ENCODE results near the gene MED26.
"Not testable (repeated sequence)": the region's sequence is repeated elsewhere in the genome, so short reads cannot be mapped to it uniquely, and the experiment has no call there.

The MED26 gene

GRCh38 chr19:16571822-16572331, 56.1 kb downstream of the MED26 start:
- peak in 1 of 2 experiments; percentile 37 for DNase-seq

- DNase-seq = peak; percentile 50 to 64
Observed at GRCh38 chr19:16571283-16571682, 56.7 kb downstream of the MED26 start.

GRCh38 chr19:16569609-16570320, 58.2 kb downstream of the MED26 start:
- DNase-seq = no peak

- DNase-seq = no peak
Observed at GRCh38 chr19:16566702-16567101, 61.3 kb downstream of the MED26 start.

- no peak for DNase-seq
Observed at GRCh38 chr19:16566161-16566560, 61.8 kb downstream of the MED26 start.

- DNase-seq = no peak
Observed at GRCh38 chr19:16564842-16565241, 63.2 kb downstream of the MED26 start.

- no peak for DNase-seq
Observed at GRCh38 chr19:16562608-16563025, 65.4 kb downstream of the MED26 start.

GRCh38 chr19:16561382-16561781, 66.6 kb downstream of the MED26 start:
- DNase-seq = peak; percentile 89 to 96

GRCh38 chr19:16559780-16560276, 68.2 kb downstream of the MED26 start:
- DNase-seq = no peak

GRCh38 chr19:16554776-16555175, 73.2 kb downstream of the MED26 start:
- DNase-seq = no peak

GRCh38 chr19:16551902-16552301, 76.1 kb downstream of the MED26 start:
- DNase-seq = not testable (repeated sequence)

- DNase-seq = no peak
Observed at GRCh38 chr19:16548956-16549355, 79.0 kb downstream of the MED26 start.

GRCh38 chr19:16544473-16545231, 83.4 kb downstream of the MED26 start:
- no peak for DNase-seq

- DNase-seq = not testable (repeated sequence)
Observed at GRCh38 chr19:16543734-16544133, 84.3 kb downstream of the MED26 start.

- DNase-seq = no peak
Observed at GRCh38 chr19:16542910-16543472, 85.0 kb downstream of the MED26 start.

GRCh38 chr19:16542045-16542909, 85.7 kb downstream of the MED26 start, which contains the start of gene CHERP:
TSS of gene CHERP (minus strand) at chr19:16542437. CDS start at chr19:16542378, 59 bp downstream.
- peak; percentile 88 to 98 for DNase-seq

GRCh38 chr19:16541526-16542044, 86.4 kb downstream of the MED26 start:
- no peak for DNase-seq

- DNase-seq = no peak
Observed at GRCh38 chr19:16540948-16541347, 87.1 kb downstream of the MED26 start.

GRCh38 chr19:16537111-16537510, 90.9 kb downstream of the MED26 start:
- no peak for DNase-seq

GRCh38 chr19:16536130-16536529, 91.9 kb downstream of the MED26 start:
- no peak for DNase-seq

GRCh38 chr19:16535381-16535780, 92.6 kb downstream of the MED26 start:
- no peak for DNase-seq
